Adrenal gland (tissue), 12 donors: ENCODE data around the gene SLC18B1. TPM values are rescaled to one million over a fixed set of nuclear protein-coding genes. Genes with fewer than 3 reads are reported as not detected.

ENCODE experiments used
- DNase-seq, 7 donors: peaks; one replicate each; pipeline ENCODE4 v3.0.0-alpha.2; 2019 to 2020
- H3K27ac ChIP-seq, 5 donors: fragments of 200-600 bp; sonication (generic) in 4 of 5; 1 replicate in 3 of 5; 2 replicates in 2 of 5; pipeline versions ENCODE4 v1.5.1 to v1.8.0; 2016 to 2020; ENCODE audit warnings: mild to moderate bottlenecking in 1 of 5
- H3K27me3 ChIP-seq: fragments of 200-600 bp; 2 replicates; pipeline ENCODE4 v1.8.0; 2021
- H3K36me3 ChIP-seq, 2 donors: fragments of 200-600 bp; replicated peaks in 1 of 2; 1 replicate in 1 of 2; 2 replicates in 1 of 2; pipeline versions ENCODE4 v1.5.1 to v1.8.0; 2018 to 2022
- H3K4me1 ChIP-seq, 2 donors: fragments of 200-600 bp; replicated peaks in 1 of 2; 1 replicate in 1 of 2; 2 replicates in 1 of 2; pipeline versions ENCODE4 v1.5.1 to v1.8.0; 2018 to 2021
- H3K4me3 ChIP-seq, 4 donors: fragments of 200-600 bp; sonication (generic) in 3 of 4; one replicate each; pipeline ENCODE4 v1.5.1; 2016 to 2018
- H3K9me3 ChIP-seq, 3 donors: fragments of 200-600 bp; sonication (generic) in 1 of 3; replicated peaks in 1 of 3; 1 replicate in 2 of 3; 2 replicates in 1 of 3; pipeline versions ENCODE4 v1.5.1 to v1.8.0; 2016 to 2021
- CTCF ChIP-seq, 6 experiments: fragments of 450-650 bp in 4 of 6; fragments of 200-600 bp in 2 of 6; sonication (generic) in 1 of 6; IDR thresholded peaks; 1 replicate in 5 of 6; 2 replicates in 1 of 6; pipeline versions ENCODE4 v1.5.1 to v1.8.0; 2016 to 2021; ENCODE audit warnings: antibody characterized with exemption in 6 of 6, mild to moderate bottlenecking in 2 of 6, moderate library complexity in 1 of 6
- POLR2A ChIP-seq, 2 donors: fragments of 450-650 bp; IDR thresholded peaks; one replicate each; pipeline ENCODE4 v1.6.1; 2017; ENCODE audit warnings: antibody characterized with exemption in 2 of 2, mild to moderate bottlenecking in 2 of 2, moderate library complexity in 1 of 2
- WGBS, 4 donors: extraction: QIAGEN DNeasy Blood & Tissue Kit in 2 of 4; methylation state at CpG; one replicate each; pipeline versions ENCODE4 v1.1.5 to v1.1.7; 2013 to 2017; 5-methylcytosine and 5-hydroxymethylcytosine counted together
- intact Hi-C, 2 donors: fragments of 100-400 bp; cut with DNase I; formaldehyde crosslinking; loops; one replicate each; pipeline versions ENCODE4 v1.14.1 to v1.15.0; 2022 to 2023
- polyA plus RNA-seq, 3 donors: library from polyadenylated mRNA; stranded (reverse); fragments of 200-250 nt in 2 of 3; fragments of 350-450 nt in 1 of 3; fragmentation: Illumina TruSeq in 1 of 3; extraction: RNeasy Lipid Tissue Mini Kit (QIAGEN cat#74804) in 1 of 3; gene quantifications; one replicate each; pipeline ENCODE4 v1.2.3, GENCODE V29; 2013 to 2014
- total RNA-seq, 9 donors: library from RNA; depleted of rRNA in 4 of 9; stranded (reverse); fragments of >200 nt in 4 of 9; fragments of 120-200 nt in 1 of 9; fragmentation: NEBNext Ultra II Directional in 1 of 9; extraction: Animal tissue kit (Norgen Biotek cat#: 25700) in 1 of 9; gene quantifications; one replicate each; pipeline versions ENCODE4 v1.1.0 to v1.2.4, GENCODE V29; 2013 to 2023
- donor health status: healthy with polysubstance abuse.
- donor health status: Bipolar disorder and iron deficiency.
- donor health status: DM: yes; HTN: yes; CAD: no.
- donor health status: DM: no; HTN: no; CAD: no.
- donor health status: DM: no; HTN: no; CAD: no.
- donor health status: DM: yes; HTN: yes; CAD: no.

The SLC18B1 gene
- total and polyA plus RNA-seq, 12 donors = 8.7 to 32.8 (median 14.0) TPM

- peaks cover 0 to 7% of the 10 kb centered on the region in 2 donors for H3K36me3 ChIP-seq
- H3K27ac ChIP-seq = no peak overlapping the region
- peak; percentile 33 to 59 (median 43) for DNase-seq
- no peaks in the 10 kb centered on the region for H3K27me3 ChIP-seq
- TF ChIP-seq POLR2A (IDR thresholded peaks at IDR 0.05) (no peak), CTCF (IDR thresholded peaks at IDR 0.05) (peak; percentile 38 to 86 (median 62))
- H3K4me3 ChIP-seq = no peak overlapping the region
- WGBS, 4 donors = 16 to 42% (median 24%) methylated on average over 6 of the region's 6 CpGs
- H3K4me1 ChIP-seq = peaks cover 0 to 3% of the 10 kb centered on the region in 2 donors
- intact Hi-C loops = loop anchor here (10.0 kb wide), 1 partner anchor 93 kb away; no protein-coding TSS in a partner anchor
- H3K9me3 ChIP-seq = no peaks in the 10 kb centered on the region
Observed at GRCh38 chr6:132768051-132768517, 30.4 kb downstream of the SLC18B1 start.

GRCh38 chr6:132765560-132765959 lies 32.9 kb downstream of the SLC18B1 start:
- TF ChIP-seq POLR2A (IDR thresholded peaks at IDR 0.05) (no peak), CTCF (IDR thresholded peaks at IDR 0.05) (no peak)
- intact Hi-C loops = loop anchor here (10.0 kb wide), 1 partner anchor 91 kb away; no protein-coding TSS in a partner anchor
- H3K27ac ChIP-seq = no peak overlapping the region
- peaks cover 0 to 12% of the 10 kb centered on the region in 2 donors for H3K4me1 ChIP-seq
- H3K9me3 ChIP-seq = no peaks in the 10 kb centered on the region
- DNase-seq = no peak
- 90 to 96% (median 93%) methylated on average over 1 of the region's 1 CpG for WGBS, 4 donors
- H3K4me3 ChIP-seq = no peak overlapping the region
- no peaks in the 10 kb centered on the region for H3K27me3 ChIP-seq
- peaks cover 0 to 7% of the 10 kb centered on the region in 2 donors for H3K36me3 ChIP-seq

- TF ChIP-seq POLR2A (IDR thresholded peaks at IDR 0.05) (no peak), CTCF (IDR thresholded peaks at IDR 0.05) (no peak)
- Histone ChIP-seq H3K27ac (no peak overlapping the region), H3K27me3 (no peaks in the 10 kb centered on the region), H3K36me3 (no peaks in the 10 kb centered on the region), H3K4me3 (no peak overlapping the region), H3K9me3 (no peaks in the 10 kb centered on the region), H3K4me1 (peaks cover 0 to 12% of the 10 kb centered on the region in 2 donors)
- intact Hi-C loops = loop anchor here (10.0 kb wide), 1 partner anchor 90 kb away; no protein-coding TSS in a partner anchor
- peak; percentile 52 to 81 (median 77) for DNase-seq
Observed at GRCh38 chr6:132764370-132764769, 34.1 kb downstream of the SLC18B1 start.

GRCh38 chr6:132763269-132763668 lies 35.2 kb downstream of the SLC18B1 start:
- no peak overlapping the region for H3K27ac ChIP-seq
- peaks cover 0 to 12% of the 10 kb centered on the region in 2 donors for H3K4me1 ChIP-seq
- 48 to 65% (median 56%) methylated on average over 2 of the region's 2 CpGs for WGBS, 4 donors
- no peaks in the 10 kb centered on the region for H3K36me3 ChIP-seq
- TF ChIP-seq CTCF (IDR thresholded peaks at IDR 0.05) = no peak
- no peak for TF ChIP-seq POLR2A (IDR thresholded peaks at IDR 0.05)
- no peaks in the 10 kb centered on the region for H3K9me3 ChIP-seq
- H3K4me3 ChIP-seq = no peak overlapping the region
- DNase-seq = peak; percentile 12 to 52 (median 22)
- intact Hi-C loops = loop anchor here (10.0 kb wide), 1 partner anchor 88 kb away; no protein-coding TSS in a partner anchor
- no peaks in the 10 kb centered on the region for H3K27me3 ChIP-seq
